K562 (cell line): ENCODE measurements around the gene GAMT. TPM values are rescaled to one million over a fixed set of nuclear protein-coding genes. Genes with fewer than 3 reads are reported as not detected.
A peak's percentile ranks its signal among the peaks of the same experiment; 100 is the strongest.

Experiments
- ATF7 ChIP-seq: fragments of 450-650 bp; IDR thresholded peaks from 2 replicates; pipeline ENCODE4 v1.7.1; 2014; ENCODE audit warnings: mild to moderate bottlenecking, moderate library complexity
- CEBPG ChIP-seq, 3 experiments: fragments of 200-800 bp in 1 of 3; sonication (Bioruptor generic) in 1 of 3; sonication (generic) in 1 of 3; formaldehyde crosslinking in 1 of 3; IDR thresholded peaks in 2 of 3; conservative IDR thresholded peaks in 1 of 3; 2 replicates each; pipeline versions ENCODE4 v1.6.1 to v1.8.0; 2016 to 2022; ENCODE audit warnings: missing compliant biosample characterization in 2 of 3, missing genetic modification characterization in 2 of 3, mild to moderate bottlenecking in 1 of 3, missing genetic modification reagents in 1 of 3
- E2F8 ChIP-seq: fragments of 450-650 bp; IDR thresholded peaks from 2 replicates; pipeline ENCODE4 v1.7.1; 2018; ENCODE audit warnings: mild to moderate bottlenecking, low read depth; ENCODE audit not compliant: partially characterized antibody
- E4F1 ChIP-seq: fragments of 250-450 bp; sonication (Bioruptor Pico); IDR thresholded peaks from 2 replicates; pipeline ENCODE4 v1.5.0; 2021; ENCODE audit warnings: mild to moderate bottlenecking, borderline replicate concordance
- FOXA3 ChIP-seq, 2 experiments: fragments of 450-650 bp in 1 of 2; sonication (generic) in 1 of 2; formaldehyde crosslinking; IDR thresholded peaks in 1 of 2; conservative IDR thresholded peaks in 1 of 2; 2 replicates each; pipeline versions ENCODE4 v1.4.0 to v1.8.0; 2020 to 2022; ENCODE audit warnings: mild to moderate bottlenecking in 2 of 2, missing genetic modification reagents in 1 of 2
- FOXK2 ChIP-seq, 2 experiments: fragments of 450-650 bp; IDR thresholded peaks in 1 of 2; conservative IDR thresholded peaks in 1 of 2; 2 replicates each; pipeline ENCODE4 v1.6.1; 2016; ENCODE audit warnings: low read depth in 2 of 2, mild to moderate bottlenecking in 1 of 2
- KLF16 ChIP-seq: IDR thresholded peaks from 2 replicates; pipeline ENCODE4 v1.6.1; 2016; ENCODE audit warnings: antibody characterized with exemption
- KLF6 ChIP-seq: fragments of 250-450 bp; sonication (Bioruptor Pico); IDR thresholded peaks from 2 replicates; pipeline ENCODE4 v1.4.0; 2020; ENCODE audit warnings: mild to moderate bottlenecking, moderate library complexity, borderline replicate concordance
- MNT ChIP-seq, 2 experiments: fragments of 450-650 bp; conservative IDR thresholded peaks; 2 replicates each; pipeline ENCODE4 v1.6.1; 2017; ENCODE audit warnings: mild to moderate bottlenecking in 2 of 2, moderate library complexity in 2 of 2
- NCOR1 ChIP-seq: fragments of 450-650 bp; IDR thresholded peaks from 2 replicates; pipeline ENCODE4 v1.6.1; 2016; ENCODE audit warnings: mild to moderate bottlenecking, moderate library complexity
- TAF15 ChIP-seq: fragments of 200-400 bp; formaldehyde crosslinking; IDR thresholded peaks from 2 replicates; pipeline ENCODE4 v1.6.1; 2017; ENCODE audit warnings: mild to moderate bottlenecking, low read depth, low read length, moderate library complexity
- TBP ChIP-seq: optimal IDR thresholded peaks from 2 replicates; pipeline ENCODE3; 2011; ENCODE audit warnings: low read depth, low read length, improper control_type of control experiment
- TCF7L2 ChIP-seq: fragments of 150-350 bp; IDR thresholded peaks from 2 replicates; pipeline ENCODE4 v1.6.1; 2016; ENCODE audit warnings: low read depth, mild to moderate bottlenecking, low read length, moderate library complexity
- TSC22D4 ChIP-seq: fragments of 450-650 bp; IDR thresholded peaks from 2 replicates; pipeline ENCODE4 v1.6.1; 2016; ENCODE audit warnings: missing genetic modification characterization, missing biosample characterization, control low read depth
- ZNF311 ChIP-seq: fragments of 250-450 bp; sonication (Bioruptor Pico); IDR thresholded peaks from 2 replicates; pipeline ENCODE4 v1.4.0; 2020; ENCODE audit warnings: mild to moderate bottlenecking, moderate library complexity
- ZNF512 ChIP-seq: IDR thresholded peaks from 2 replicates; pipeline ENCODE4 v1.6.1; 2016; ENCODE audit warnings: missing genetic modification characterization, missing compliant biosample characterization
- ZNF561 ChIP-seq: fragments of 450-650 bp; formaldehyde crosslinking; conservative IDR thresholded peaks from 2 replicates; pipeline ENCODE4 v1.4.0; 2020; ENCODE audit warnings: mild to moderate bottlenecking, moderate library complexity
- polyA plus RNA-seq, 8 experiments: library from polyadenylated mRNA; depleted of rRNA in 4 of 8; stranded (reverse) in 5 of 8; unstranded in 3 of 8; fragments of >200 nt; fragmentation: Nextera tagmentation in 2 of 8; fragmentation: Illumina TruSeq in 1 of 8; extraction: Ambion mirVana in 2 of 8; extraction: Trizol in 1 of 8; gene quantifications; 2 replicates each; pipeline versions ENCODE4 v1.2.1 to v1.2.3, GENCODE V29; 2011 to 2014; ENCODE audit warnings: inconsistent platforms in 1 of 8, missing spikeins in 1 of 8
- total RNA-seq, 7 experiments: library from RNA; depleted of rRNA in 6 of 7; stranded (reverse); fragments of >200 nt in 6 of 7; fragmentation: Illumina TruSeq in 2 of 7; extraction: Trizol in 2 of 7; gene quantifications; 2 replicates each; pipeline versions ENCODE4 v1.2.1 to v1.2.3, GENCODE V29; 2011 to 2021; ENCODE audit warnings: low replicate concordance in 1 of 7

GAMT gene
- total and polyA plus RNA-seq, 9 of the 15 experiments (the other 6 are each of a cell fraction or from before 2014, with no cell fraction given): 1.3 to 35.3 (median 27.2) TPM

GRCh38 chr19:1354970-1355567, 46.3 kb downstream of the GAMT start (continued):
- TF ChIP-seq TCF7L2: no peak
- no peak for TF ChIP-seq ATF7
- TF ChIP-seq E2F8: no peak
- TF ChIP-seq ZNF512 (tag): no peak
- TF ChIP-seq MNT (conservative IDR thresholded peaks at IDR 0.05): no peak
- no peak for TF ChIP-seq KLF6 (CRISPR knock-in tag)
- no peak for TF ChIP-seq ZNF311 (CRISPR knock-in tag)
- no peak for TF ChIP-seq ZNF561 (CRISPR knock-in tag)
- TF ChIP-seq TAF15: no peak
- no peak for TF ChIP-seq CEBPG (CRISPR knock-in tag; IDR thresholded peaks at IDR 0.05)
- TF ChIP-seq CEBPG (tag; conservative IDR thresholded peaks at IDR 0.05 in 1 of 2, IDR thresholded peaks at IDR 0.05 in 1 of 2): no peak
- no peak for TF ChIP-seq NCOR1
- TF ChIP-seq KLF16: no peak
- TF ChIP-seq FOXA3 (CRISPR knock-in tag; conservative IDR thresholded peaks at IDR 0.05 in 1 of 2, IDR thresholded peaks at IDR 0.05 in 1 of 2): peak in 1 of 2 experiments; percentile 42; a peak in 1 of 4 replicates
- TF ChIP-seq FOXK2 (conservative IDR thresholded peaks at IDR 0.05 in 1 of 2, IDR thresholded peaks at IDR 0.05 in 1 of 2; ENCODE audit: low read depth in 2 of 2): no peak
- no peak for TF ChIP-seq TBP
- no peak for TF ChIP-seq TSC22D4
- TF ChIP-seq E4F1 (CRISPR knock-in tag): no peak
